Pancreas (tissue), 10 donors: ENCODE results near the gene IL11. TPM values are rescaled to one million over a fixed set of nuclear protein-coding genes. Genes with fewer than 3 reads are reported as not detected.

ENCODE experiments used
- ATAC-seq, 4 donors: fragments of 200-7000 bp; cut with Tn5 transposase; one replicate each; pipeline versions ENCODE4 v1.8.0 to v1.9.1; 2020; ENCODE audit warnings: mild to moderate bottlenecking in 4 of 4, moderate library complexity in 4 of 4
- DNase-seq, 6 donors: peaks; one replicate each; pipeline ENCODE4 v3.0.0-alpha.2; 2020
- FAIRE-seq: peaks from 2 replicates; lab custom pipeline; 2012; peaks lifted over from hg19 to GRCh38; lab: Jason Lieb, UNC
- H3K27ac ChIP-seq, 4 donors: fragments of 200-600 bp; sonication (generic); 1 replicate in 3 of 4; 2 replicates in 1 of 4; pipeline versions ENCODE4 v1.5.0 to v1.8.0; 2020
- H3K27me3 ChIP-seq, 4 donors: fragments of 200-600 bp; one replicate each; pipeline ENCODE4 v1.8.0; 2021
- H3K36me3 ChIP-seq, 3 donors: fragments of 200-600 bp; sonication (generic) in 1 of 3; one replicate each; pipeline versions ENCODE4 v1.5.0 to v1.8.0; 2020 to 2021
- H3K4me1 ChIP-seq, 3 donors: fragments of 200-600 bp; one replicate each; pipeline ENCODE4 v1.8.0; 2021
- H3K4me3 ChIP-seq, 4 donors: fragments of 200-600 bp; sonication (generic) in 2 of 4; one replicate each; pipeline versions ENCODE4 v1.5.0 to v1.8.0; 2020 to 2021
- H3K9me3 ChIP-seq, 4 donors: fragments of 200-600 bp; one replicate each; pipeline ENCODE4 v1.8.0; 2021
- CTCF ChIP-seq, 4 donors: fragments of 200-600 bp; sonication (generic) in 3 of 4; IDR thresholded peaks; one replicate each; pipeline versions ENCODE4 v1.5.0 to v1.8.0; 2021; ENCODE audit warnings: antibody characterized with exemption in 4 of 4
- WGBS, 2 donors: extraction: QIAGEN DNeasy Blood & Tissue Kit; methylation state at CpG; one replicate each; pipeline ENCODE4 v1.1.7; 2013; 5-methylcytosine and 5-hydroxymethylcytosine counted together
- intact Hi-C, 3 donors: fragments of 100-400 bp; cut with DNase I; formaldehyde crosslinking; loops; one replicate each; pipeline versions ENCODE4 v1.11.1 to v1.14.2; 2022
- polyA plus RNA-seq, 2 donors: library from polyadenylated mRNA; stranded (reverse); fragments of 200-250 nt; gene quantifications; one replicate each; pipeline ENCODE4 v1.2.3, GENCODE V29; 2013
- total RNA-seq, 6 donors: library from RNA; stranded (reverse); fragmentation: NEBNext Ultra II Directional in 4 of 6; extraction: Animal tissue kit (Norgen Biotek cat#: 25700) in 4 of 6; gene quantifications; one replicate each; pipeline versions ENCODE4 v1.2.1 to v1.2.4, GENCODE V29; 2021 to 2023
- donor health status: healthy with polysubstance abuse.
- donor health status: DM: no; HTN: no; CAD: no; lungs with moderate emphysema.
- donor health status: DM: no; HTN: no; CAD: no.
- donor health status: control.
- donor health status: control.
- donor health status: Bipolar disorder and iron deficiency.
- donor health status: DM: yes; HTN: yes; CAD: no.
- donor health status: DM: no; HTN: no; CAD: no.
- donor health status: DM: no; HTN: no; CAD: no.
- donor health status: DM: yes; HTN: yes; CAD: no.

The IL11 gene
- total and polyA plus RNA-seq, 8 donors: 0.16 to 0.41 (median 0.20) TPM; not detected in 3

GRCh38 chr19:55377356-55378131, 7.3 kb upstream of the IL11 start:
- peak in 1 of 4 donors; percentile 4 for ATAC-seq
- no peak overlapping the region for H3K27ac ChIP-seq
- no peak overlapping the region for H3K4me3 ChIP-seq
- no peaks in the 10 kb centered on the region for H3K36me3 ChIP-seq
- no peak for TF ChIP-seq CTCF (IDR thresholded peaks at IDR 0.05)
- WGBS, 2 donors: 24 to 30% methylated on average over 35 to 43 of the region's 43 CpGs
- no peaks in the 10 kb centered on the region for H3K27me3 ChIP-seq
- no peaks in the 10 kb centered on the region for H3K4me1 ChIP-seq
- DNase-seq: peak in 1 of 6 donors; percentile 81
- no peak for FAIRE-seq
- no peaks in the 10 kb centered on the region for H3K9me3 ChIP-seq
- intact Hi-C loops: loop anchor here in 1 of 3 donors (10.0 kb wide), 1 partner anchor 73 kb away; no protein-coding TSS in a partner anchor

GRCh38 chr19:55376241-55376933, 6.1 kb upstream of the IL11 start, which contains the start of gene TMEM190:
Gene TMEM190 (plus strand): TSS chr19:55376826. CDS start chr19:55376854, 28 bp downstream.
- H3K4me1 ChIP-seq: no peaks in the 10 kb centered on the region
- no peak for FAIRE-seq
- no peak within 1 kb of the TSS for H3K4me3 ChIP-seq
- no peak for TF ChIP-seq CTCF (IDR thresholded peaks at IDR 0.05)
- DNase-seq: peak in 1 of 6 donors; percentile 77
- intact Hi-C loops: loop anchor here in 1 of 3 donors (10.0 kb wide), 1 partner anchor 72 kb away; no protein-coding TSS in a partner anchor
- peak in 3 of 4 donors; percentile 7 to 36 (median 24) for ATAC-seq
- 22 to 34% methylated on average over 21 of the region's 21 CpGs for WGBS, 2 donors
- H3K27ac ChIP-seq: no peak within 1 kb of the TSS
- H3K36me3 ChIP-seq: no peaks in the 10 kb centered on the region
- H3K27me3 ChIP-seq: peaks cover 0 to 7% (median under 1%) of the 10 kb centered on the region in 4 donors
- no peaks in the 10 kb centered on the region for H3K9me3 ChIP-seq

GRCh38 chr19:55373993-55374757, 3.9 kb upstream of the IL11 start:
- peak in 2 of 4 donors; percentile 26 to 27 for ATAC-seq
- peaks cover 0 to 16% (median 2%) of the 10 kb centered on the region in 4 donors for H3K27me3 ChIP-seq
- FAIRE-seq: no peak
- H3K36me3 ChIP-seq: no peaks in the 10 kb centered on the region
- whole genome bisulfite sequencing, 2 donors: 5 to 6% methylated on average over 28 to 31 of the region's 31 CpGs
- peaks cover 0 to under 1% (median 0%) of the 10 kb centered on the region in 3 donors for H3K4me1 ChIP-seq
- intact Hi-C loops: loop anchor here in 1 of 3 donors (10.0 kb wide), 1 partner anchor 69 kb away; no protein-coding TSS in a partner anchor
- no peaks in the 10 kb centered on the region for H3K9me3 ChIP-seq
- TF ChIP-seq CTCF (IDR thresholded peaks at IDR 0.05): no peak
- H3K4me3 ChIP-seq: no peak overlapping the region
- DNase-seq: peak in 1 of 6 donors; percentile 67
- H3K27ac ChIP-seq: no peak overlapping the region

- intact Hi-C loops: loop anchor here in 1 of 3 donors (10.0 kb wide), 1 partner anchor 69 kb away; no protein-coding TSS in a partner anchor
- Histone ChIP-seq H3K4me3 (no peak overlapping the region), H3K27ac (no peak overlapping the region), H3K4me1 (peaks cover 0 to 3% (median 0%) of the 10 kb centered on the region in 3 donors), H3K36me3 (no peaks in the 10 kb centered on the region), H3K9me3 (no peaks in the 10 kb centered on the region), H3K27me3 (peaks cover 0 to 19% (median 2%) of the 10 kb centered on the region in 4 donors)
- TF ChIP-seq CTCF (IDR thresholded peaks at IDR 0.05): no peak
- ATAC-seq: no peak
- 52 to 54% methylated on average over 9 of the region's 9 CpGs for WGBS, 2 donors
- no peak for FAIRE-seq
- DNase-seq: peak in 1 of 6 donors; percentile 58
These were observed 3.2 kb upstream of the IL11 start for GRCh38 chr19:55373306-55373992.
